Type B pancreatic cell (in vitro differentiated cells): ENCODE data around the gene NELFCD. TPM values are rescaled to one million over a fixed set of nuclear protein-coding genes. Genes with fewer than 3 reads are reported as not detected.
"Not testable (repeated sequence)": the region's sequence is repeated elsewhere in the genome, so short reads cannot be mapped to it uniquely, and the experiment has no call there.

Experiments used
- DNase-seq: peaks from one replicate; pipeline ENCODE4 v3.0.0; 2021; ENCODE audit warnings: mixed read lengths; ENCODE audit not compliant: unreplicated experiment; ENCODE audit errors: extremely low spot score
- H3K27ac Mint-ChIP-seq: 2 replicates; pipeline ENCODE4 v1.8.0; 2021; ENCODE audit warnings: mild to moderate bottlenecking, mixed read lengths
- H3K27me3 Mint-ChIP-seq: 2 replicates; pipeline ENCODE4 v1.8.0; 2021; ENCODE audit warnings: mixed read lengths
- H3K36me3 Mint-ChIP-seq: 2 replicates; pipeline ENCODE4 v1.8.0; 2021; ENCODE audit warnings: mixed read lengths
- H3K4me1 Mint-ChIP-seq: one replicate; pipeline ENCODE4 v1.8.0; 2021; ENCODE audit warnings: mixed read lengths; ENCODE audit not compliant: unreplicated experiment
- H3K4me3 Mint-ChIP-seq: 2 replicates; pipeline ENCODE4 v1.8.0; 2021; ENCODE audit warnings: mild to moderate bottlenecking, mixed read lengths
- H3K9me3 Mint-ChIP-seq: 2 replicates; pipeline ENCODE4 v1.8.0; 2021; ENCODE audit warnings: mixed read lengths
- CTCF ChIP-seq: fragments of 200-600 bp; sonication (generic); conservative IDR thresholded peaks from 2 replicates; pipeline ENCODE4 v1.5.0; 2021; ENCODE audit warnings: antibody characterized with exemption, mild to moderate bottlenecking
- total RNA-seq: library from RNA; stranded (reverse); gene quantifications from 2 replicates; pipeline ENCODE4 v1.2.1, GENCODE V29; 2021; ENCODE audit warnings: low replicate concordance

NELFCD gene
- total RNA-seq, 1 donor from 2014 or later = 110 TPM

- Mint-ChIP-seq H3K4me1 (peaks cover 30% of the 10 kb centered on the region), H3K9me3 (no peaks in the 10 kb centered on the region), H3K27ac (no peak overlapping the region), H3K27me3 (no peaks in the 10 kb centered on the region), H3K4me3 (no peak overlapping the region), H3K36me3 (no peaks in the 10 kb centered on the region)
- DNase-seq = no peak
- TF ChIP-seq CTCF = no peak
Measured at GRCh38 chr20:59008715-59009336, 27.8 kb downstream of the NELFCD start.

GRCh38 chr20:59010321-59010994, 29.4 kb downstream of the NELFCD start:
- Mint-ChIP-seq H3K27me3 (no peaks in the 10 kb centered on the region), H3K36me3 (no peaks in the 10 kb centered on the region), H3K4me3 (no peak overlapping the region), H3K27ac (no peak overlapping the region), H3K4me1 (peaks cover 33% of the 10 kb centered on the region), H3K9me3 (no peaks in the 10 kb centered on the region)
- TF ChIP-seq CTCF = no peak
- DNase-seq = no peak

GRCh38 chr20:59010995-59011873, 30.2 kb downstream of the NELFCD start:
- DNase-seq = no peak
- Mint-ChIP-seq H3K27me3 (no peaks in the 10 kb centered on the region), H3K4me3 (no peak overlapping the region), H3K27ac (no peak overlapping the region), H3K9me3 (no peaks in the 10 kb centered on the region), H3K4me1 (peaks cover 40% of the 10 kb centered on the region), H3K36me3 (no peaks in the 10 kb centered on the region)
- no peak for TF ChIP-seq CTCF

- not testable (repeated sequence) for H3K36me3 Mint-ChIP-seq, DNase-seq, H3K27ac Mint-ChIP-seq, H3K27me3 Mint-ChIP-seq, H3K9me3 Mint-ChIP-seq, H3K4me3 Mint-ChIP-seq
- peaks cover 46% of the 10 kb centered on the region for H3K4me1 Mint-ChIP-seq
Measured at GRCh38 chr20:59011874-59012157, 30.8 kb downstream of the NELFCD start.

GRCh38 chr20:59013031-59013951, 32.2 kb downstream of the NELFCD start:
- H3K9me3 Mint-ChIP-seq = no peaks in the 10 kb centered on the region
- H3K36me3 Mint-ChIP-seq = no peaks in the 10 kb centered on the region
- H3K27me3 Mint-ChIP-seq = no peaks in the 10 kb centered on the region
- H3K27ac Mint-ChIP-seq = no peak overlapping the region
- no peak for DNase-seq
- peaks cover 49% of the 10 kb centered on the region for H3K4me1 Mint-ChIP-seq
- TF ChIP-seq CTCF = no peak
- H3K4me3 Mint-ChIP-seq = no peak overlapping the region
